ENCODE data around the gene SMARCB1. TPM values are rescaled to one million over a fixed set of nuclear protein-coding genes. Genes with fewer than 3 reads are reported as not detected.
A peak's percentile ranks its signal among the peaks of the same experiment; 100 is the strongest.

Gene SMARCB1
- total RNA-seq, 1 experiment from 2014 or later: 136 TPM

DNA sequence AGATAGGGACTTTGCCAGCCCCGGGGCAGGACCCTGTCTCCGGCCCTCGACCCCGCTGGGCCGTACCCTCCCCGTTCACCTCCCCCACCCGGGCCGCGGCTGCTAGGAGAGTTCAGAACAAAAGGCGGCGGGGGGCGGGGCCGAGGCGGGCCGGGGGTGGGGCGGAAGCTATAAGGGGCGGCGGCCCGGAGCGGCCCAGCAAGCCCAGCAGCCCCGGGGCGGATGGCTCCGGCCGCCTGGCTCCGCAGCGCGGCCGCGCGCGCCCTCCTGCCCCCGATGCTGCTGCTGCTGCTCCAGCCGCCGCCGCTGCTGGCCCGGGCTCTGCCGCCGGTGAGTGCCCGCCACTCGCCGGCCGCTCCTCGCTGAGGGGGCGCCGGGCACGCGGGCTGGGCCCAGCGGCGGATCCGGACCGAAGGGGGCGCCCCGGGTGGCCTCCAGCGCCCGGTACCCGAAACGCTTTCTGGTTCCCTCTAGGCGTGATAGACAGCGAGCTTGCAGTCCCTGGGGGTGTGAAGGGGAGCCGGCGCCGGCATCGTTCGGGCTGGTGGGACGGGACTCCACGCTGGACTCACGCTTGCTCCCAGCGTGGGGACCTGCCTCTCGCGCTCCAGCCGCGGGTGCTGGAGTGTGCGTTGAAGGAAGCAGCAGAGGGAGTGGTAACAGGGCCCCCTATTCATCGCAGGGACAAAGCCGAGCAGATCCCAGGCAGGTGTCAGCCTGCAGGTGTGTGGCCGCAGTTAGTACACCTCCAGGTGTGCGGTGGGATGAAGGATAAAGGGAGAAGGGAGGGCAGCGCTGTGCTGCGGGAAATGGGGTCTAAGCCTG lies 13.9 kb upstream of the SMARCB1 start, which contains the start of gene MMP11:
Gene MMP11, plus strand, starts transcription at position 201 of the 825 bp plus-strand sequence. Its CDS starts 22 bp downstream, at position 223.
- no peak within 1 kb of the TSS for H3K23ac ChIP-seq (ENCODE audit: insufficient read length, low read depth, low read length)
- no peak within 1 kb of the TSS for H3T11ph ChIP-seq (ENCODE audit: low read length)
- H3K4me1 ChIP-seq (ENCODE audit: insufficient read depth, low read length): no peaks in the 10 kb centered on the region; the same call in 1 of the 2 replicates
- no peak within 1 kb of the TSS for H3K27ac ChIP-seq (ENCODE audit: insufficient read length, low read depth, low read length)
- Mint-ChIP-seq H3K9me3 (no peaks in the 10 kb centered on the region), H3K4me3 (peak within 1 kb of the TSS; percentile 69 to 82), H3K4me1 (peaks cover 14 to 35% of the 10 kb centered on the region in 2 experiments), H3K36me3 (ENCODE audit: insufficient read depth in 1 of 3, low read depth in 3 of 3) (no peaks in the 10 kb centered on the region; a peak in 1 of 7 replicates), H3K27ac (no peak within 1 kb of the TSS; a peak in 1 of 7 replicates), H3K27me3 (ENCODE audit: low read depth) (peaks cover 63% of the 10 kb centered on the region)
- H2BK5ac ChIP-seq (ENCODE audit: insufficient read length, low read length): no peak within 1 kb of the TSS
- no peak within 1 kb of the TSS for H4K5ac ChIP-seq (ENCODE audit: insufficient read length, low read depth, low read length)
- H3K9me3 ChIP-seq (ENCODE audit: control insufficient read depth, low read depth, low read length): no peaks in the 10 kb centered on the region
- no peaks in the 10 kb centered on the region for H4K20me1 ChIP-seq (ENCODE audit: control insufficient read depth, insufficient read depth, insufficient read length)
- no peak within 1 kb of the TSS for H2BK15ac ChIP-seq (ENCODE audit: low read depth, low read length)
- no peak within 1 kb of the TSS for H3K14ac ChIP-seq (ENCODE audit: insufficient read depth, low read length)
- H3K4ac ChIP-seq (ENCODE audit: low read depth, low read length): no peak within 1 kb of the TSS
- no peak within 1 kb of the TSS for H2BK12ac ChIP-seq (ENCODE audit: insufficient read length, low read depth, low read length)
- no CpG with 5 or more reads among the region's 79 CpGs for WGBS (ENCODE audit: extremely low coverage, insufficient read length, low lambda C conversion rate)
- H4K91ac ChIP-seq (ENCODE audit: insufficient read length, low read depth, low read length): no peak within 1 kb of the TSS
- H3K27me3 ChIP-seq (ENCODE audit: insufficient read depth, low read length): peaks cover 15% of the 10 kb centered on the region; the same call in 1 of the 2 replicates
- TF ChIP-seq CTCF (conservative IDR thresholded peaks at IDR 0.05): no peak
- no peak within 1 kb of the TSS for H4K8ac ChIP-seq (replicated peaks; ENCODE audit: insufficient read length, low read depth, low read length)
- no peak within 1 kb of the TSS for H2BK120ac ChIP-seq (ENCODE audit: low read depth, low read length, poor library complexity, severe bottlenecking)
- DNase-seq: peak; percentile 79
- H3K79me2 ChIP-seq (ENCODE audit: insufficient read depth, low read length): no peaks in the 10 kb centered on the region
- H3K4me2 ChIP-seq (ENCODE audit: insufficient read depth, insufficient read length, low read length): peak within 1 kb of the TSS; percentile 79
- no peaks in the 10 kb centered on the region for H3K79me1 ChIP-seq (ENCODE audit: insufficient read depth, low read depth, low read length, poor library complexity, severe bottlenecking)
- H2AK5ac ChIP-seq (ENCODE audit: insufficient read length, low read length): no peak within 1 kb of the TSS
- H3K23me2 ChIP-seq (ENCODE audit: insufficient read length, low read depth, low read length, poor library complexity, severe bottlenecking): peaks cover 13% of the 10 kb centered on the region
- no peak within 1 kb of the TSS for H3K18ac ChIP-seq (ENCODE audit: insufficient read length, low read depth, low read length)
- no peak within 1 kb of the TSS for H2BK20ac ChIP-seq (ENCODE audit: low read depth, low read length, poor library complexity, severe bottlenecking)
- H2AFZ ChIP-seq (ENCODE audit: low read length): no peak within 1 kb of the TSS
- H3K9ac ChIP-seq (ENCODE audit: extremely low read depth, insufficient read length, low read length): no peak within 1 kb of the TSS
- H3K56ac ChIP-seq (ENCODE audit: insufficient read length, low read depth, low read length): no peak within 1 kb of the TSS
